ENCODE data around the gene ELL.

GRCh38 chr19:18496167-18496979 is 25.5 kb downstream of the ELL start:
- peak; percentile 39; the same call in 1 of the 2 replicates for TF ChIP-seq CTCF (conservative IDR thresholded peaks at IDR 0.05; ENCODE audit: low read depth, low read length)
- TF ChIP-seq EZH2phosphoT487 (IDR thresholded peaks at IDR 0.05; ENCODE audit: borderline replicate concordance, low read length): no peak

All from PC-3 (cell line).